CD4-positive, alpha-beta T cell treated with Interleukin-15 for 4 hours (primary cell): ENCODE measurements around the gene PTPN1.
"Not testable (repeated sequence)": the region's sequence is repeated elsewhere in the genome, so short reads cannot be mapped to it uniquely, and the experiment has no call there.

Source experiments
- DNase-seq: peaks from one replicate; pipeline ENCODE4 v3.0.0-alpha.2; 2020; ENCODE audit warnings: low spot score

Gene PTPN1

GRCh38 chr20:50610212-50610718 lies 100.1 kb downstream of the PTPN1 start:
- DNase-seq, result no peak

- no peak for DNase-seq
These were observed 101.1 kb downstream of the PTPN1 start for GRCh38 chr20:50611128-50611810.

- no peak for DNase-seq
These were observed 103.4 kb downstream of the PTPN1 start for GRCh38 chr20:50613438-50614169.

GRCh38 chr20:50615407-50615806 lies 105.2 kb downstream of the PTPN1 start:
- DNase-seq, result no peak

- DNase-seq, result no peak
These were observed 106.8 kb downstream of the PTPN1 start for GRCh38 chr20:50617022-50617421.

- DNase-seq, result no peak
These were observed 108.4 kb downstream of the PTPN1 start for GRCh38 chr20:50618537-50618936.

GRCh38 chr20:50620459-50620858 lies 110.3 kb downstream of the PTPN1 start:
- not testable (repeated sequence) for DNase-seq

- DNase-seq, result no peak
These were observed 111.0 kb downstream of the PTPN1 start for GRCh38 chr20:50621068-50621665.

GRCh38 chr20:50624351-50625016 lies 114.3 kb downstream of the PTPN1 start:
- DNase-seq, result no peak

GRCh38 chr20:50625986-50626677 lies 115.9 kb downstream of the PTPN1 start:
- DNase-seq, result no peak

GRCh38 chr20:50627747-50628146 lies 117.6 kb downstream of the PTPN1 start:
- DNase-seq, result no peak

- no peak for DNase-seq
These were observed 118.1 kb downstream of the PTPN1 start for GRCh38 chr20:50628332-50628731.

GRCh38 chr20:50628853-50629669 lies 118.9 kb downstream of the PTPN1 start:
- no peak for DNase-seq

- DNase-seq, result no peak
These were observed 119.5 kb downstream of the PTPN1 start for GRCh38 chr20:50629670-50630045.

GRCh38 chr20:50630578-50631263 lies 120.5 kb downstream of the PTPN1 start:
- no peak for DNase-seq

GRCh38 chr20:50632236-50632635 lies 122.1 kb downstream of the PTPN1 start:
- no peak for DNase-seq

- no peak for DNase-seq
These were observed 122.5 kb downstream of the PTPN1 start for GRCh38 chr20:50632701-50633100.

GRCh38 chr20:50633361-50633760 lies 123.2 kb downstream of the PTPN1 start:
- no peak for DNase-seq

- no peak for DNase-seq
These were observed 124.0 kb downstream of the PTPN1 start for GRCh38 chr20:50634191-50634590.
